ENCODE results near the gene NUP205. TPM values are rescaled to one million over a fixed set of nuclear protein-coding genes. Genes with fewer than 3 reads are reported as not detected.

Gene NUP205
- total RNA-seq, 1 donor from 2014 or later: 183 TPM

GRCh38 chr7:135509589-135509838, 48.2 kb upstream of the NUP205 start:
- peaks cover 8% of the 10 kb centered on the region for H3K27me3 ChIP-seq
- peak overlapping the region; percentile 98 for H3K27ac ChIP-seq
- H2AFZ ChIP-seq (replicated peaks): peak overlapping the region; percentile 88
- Mint-ChIP-seq H3K4me1 (peaks cover 16% of the 10 kb centered on the region), H3K36me3 (peaks cover 3% of the 10 kb centered on the region), H3K27me3 (ENCODE audit: insufficient read depth, low read depth) (no peaks in the 10 kb centered on the region), H3K4me3 (no peak overlapping the region), H3K27ac (no peak overlapping the region), H3K9me3 (no peaks in the 10 kb centered on the region)
- no peak for DNase-seq (ENCODE audit: low spot score)
- peaks cover 52% of the 10 kb centered on the region for H3K79me2 ChIP-seq (ENCODE audit: low read depth)
- no peaks in the 10 kb centered on the region for H3K36me3 ChIP-seq
- peak overlapping the region; percentile 80 for H3K4me3 ChIP-seq
- no peak for TF ChIP-seq CTCF (IDR thresholded peaks at IDR 0.05)
- TF ChIP-seq EZH2phosphoT487 (IDR thresholded peaks at IDR 0.05): no peak
- no peak for TF ChIP-seq EZH2 (IDR thresholded peaks at IDR 0.05)
- peaks cover 5% of the 10 kb centered on the region for H3F3A ChIP-seq (ENCODE audit: low read depth)
- H3K9ac ChIP-seq: peak overlapping the region; percentile 98
- H3K9me3 ChIP-seq (ENCODE audit: low read depth): no peaks in the 10 kb centered on the region
- peak overlapping the region; percentile 88 for H3K4me2 ChIP-seq
- peaks cover 17% of the 10 kb centered on the region for H3K4me1 ChIP-seq
- peaks cover 36% of the 10 kb centered on the region for H4K20me1 ChIP-seq (ENCODE audit: low read depth)

GRCh38 chr7:135509839-135510591, 47.7 kb upstream of the NUP205 start, which contains the start of gene CNOT4:
Gene CNOT4 (minus strand): TSS chr7:135510102. CDS start chr7:135438331, 71,771 bp downstream.
- TF ChIP-seq EZH2phosphoT487 (IDR thresholded peaks at IDR 0.05): no peak
- no peak for TF ChIP-seq CTCF (IDR thresholded peaks at IDR 0.05)
- no peak for TF ChIP-seq EZH2 (IDR thresholded peaks at IDR 0.05)
- Mint-ChIP-seq H3K36me3 (peaks cover under 1% of the 10 kb centered on the region), H3K9me3 (no peaks in the 10 kb centered on the region), H3K4me3 (no peak within 1 kb of the TSS), H3K4me1 (peaks cover 16% of the 10 kb centered on the region), H3K27ac (no peak within 1 kb of the TSS), H3K27me3 (ENCODE audit: insufficient read depth, low read depth) (no peaks in the 10 kb centered on the region)
- Histone ChIP-seq H3F3A (ENCODE audit: low read depth) (peaks cover 5% of the 10 kb centered on the region), H3K4me1 (peaks cover 17% of the 10 kb centered on the region), H3K9ac (peak within 1 kb of the TSS; percentile 98), H3K4me2 (peak within 1 kb of the TSS; percentile 88), H4K20me1 (ENCODE audit: low read depth) (peaks cover 36% of the 10 kb centered on the region), H3K36me3 (no peaks in the 10 kb centered on the region), H3K79me2 (ENCODE audit: low read depth) (peaks cover 48% of the 10 kb centered on the region), H2AFZ (replicated peaks) (peak within 1 kb of the TSS; percentile 95), H3K4me3 (peak within 1 kb of the TSS; percentile 80), H3K27ac (peak within 1 kb of the TSS; percentile 98), H3K9me3 (ENCODE audit: low read depth) (no peaks in the 10 kb centered on the region), H3K27me3 (peaks cover 8% of the 10 kb centered on the region)
- DNase-seq (ENCODE audit: low spot score): peak; percentile 98

GRCh38 chr7:135510592-135511183, 47.0 kb upstream of the NUP205 start:
- Mint-ChIP-seq H3K27me3 (ENCODE audit: insufficient read depth, low read depth) (no peaks in the 10 kb centered on the region), H3K27ac (no peak overlapping the region), H3K36me3 (no peaks in the 10 kb centered on the region), H3K9me3 (no peaks in the 10 kb centered on the region), H3K4me3 (no peak overlapping the region), H3K4me1 (peaks cover 16% of the 10 kb centered on the region)
- peak; percentile 37 for TF ChIP-seq EZH2 (IDR thresholded peaks at IDR 0.05)
- TF ChIP-seq EZH2phosphoT487 (IDR thresholded peaks at IDR 0.05): no peak
- Histone ChIP-seq H3K9ac (no peak overlapping the region), H2AFZ (replicated peaks) (peak overlapping the region; percentile 95), H3K9me3 (ENCODE audit: low read depth) (no peaks in the 10 kb centered on the region), H3K4me2 (peak overlapping the region; percentile 83), H4K20me1 (ENCODE audit: low read depth) (peaks cover 36% of the 10 kb centered on the region), H3K4me3 (peak overlapping the region; percentile 80), H3K27me3 (peaks cover 8% of the 10 kb centered on the region), H3K36me3 (no peaks in the 10 kb centered on the region), H3K79me2 (ENCODE audit: low read depth) (peaks cover 41% of the 10 kb centered on the region), H3K27ac (no peak overlapping the region), H3F3A (ENCODE audit: low read depth) (peaks cover 5% of the 10 kb centered on the region), H3K4me1 (peaks cover 17% of the 10 kb centered on the region)
- DNase-seq (ENCODE audit: low spot score): peak; percentile 3

All from neural progenitor cell (in vitro differentiated cells).